Measurements from ENCODE around the gene SH3PXD2A.
"Not testable (repeated sequence)": the region's sequence is repeated elsewhere in the genome, so short reads cannot be mapped to it uniquely, and the experiment has no call there.

The SH3PXD2A gene

GRCh38 chr10:103662704-103663103, 192.7 kb downstream of the SH3PXD2A start:
- not testable (repeated sequence) for DNase-seq

- peak in 2 of 4 experiments; percentile 5 to 21 for DNase-seq
These were observed 194.0 kb downstream of the SH3PXD2A start for GRCh38 chr10:103661198-103661950.

GRCh38 chr10:103660364-103661197, 194.8 kb downstream of the SH3PXD2A start:
- no peak for DNase-seq

GRCh38 chr10:103659674-103660363, 195.6 kb downstream of the SH3PXD2A start:
- DNase-seq: peak in 3 of 4 experiments; percentile 10 to 20 (median 11)

GRCh38 chr10:103658049-103658577, 197.3 kb downstream of the SH3PXD2A start:
- DNase-seq: no peak

- DNase-seq: no peak
These were observed 198.2 kb downstream of the SH3PXD2A start for GRCh38 chr10:103657061-103657591.

GRCh38 chr10:103654925-103655324, 200.5 kb downstream of the SH3PXD2A start:
- DNase-seq: no peak

- no peak for DNase-seq
These were observed 201.8 kb downstream of the SH3PXD2A start for GRCh38 chr10:103653581-103654037.

GRCh38 chr10:103652599-103653281, 202.6 kb downstream of the SH3PXD2A start:
- DNase-seq: no peak

GRCh38 chr10:103651783-103652476, 203.4 kb downstream of the SH3PXD2A start:
- no peak for DNase-seq

- DNase-seq: no peak
These were observed 204.0 kb downstream of the SH3PXD2A start for GRCh38 chr10:103651333-103651732.

- DNase-seq: no peak
These were observed 205.5 kb downstream of the SH3PXD2A start for GRCh38 chr10:103649654-103650423.

GRCh38 chr10:103648636-103649532, 206.5 kb downstream of the SH3PXD2A start:
- DNase-seq: no peak

GRCh38 chr10:103648251-103648635, 207.1 kb downstream of the SH3PXD2A start:
- DNase-seq: no peak

GRCh38 chr10:103646304-103646703, 209.1 kb downstream of the SH3PXD2A start:
- no peak for DNase-seq

- DNase-seq: no peak
These were observed 210.0 kb downstream of the SH3PXD2A start for GRCh38 chr10:103645141-103646054.

GRCh38 chr10:103643381-103643780, 212.0 kb downstream of the SH3PXD2A start:
- DNase-seq: no peak

GRCh38 chr10:103641326-103641725, 214.1 kb downstream of the SH3PXD2A start:
- DNase-seq: no peak

Data from activated CD4-positive, CD25-positive, alpha-beta regulatory T cell (primary cell).